ENCODE measurements around the gene KAT8. TPM values are rescaled to one million over a fixed set of nuclear protein-coding genes. Genes with fewer than 3 reads are reported as not detected.
A peak's percentile ranks its signal among the peaks of the same experiment; 100 is the strongest.

Gene KAT8
- total RNA-seq, 1 donor = 31.8 TPM

DNA sequence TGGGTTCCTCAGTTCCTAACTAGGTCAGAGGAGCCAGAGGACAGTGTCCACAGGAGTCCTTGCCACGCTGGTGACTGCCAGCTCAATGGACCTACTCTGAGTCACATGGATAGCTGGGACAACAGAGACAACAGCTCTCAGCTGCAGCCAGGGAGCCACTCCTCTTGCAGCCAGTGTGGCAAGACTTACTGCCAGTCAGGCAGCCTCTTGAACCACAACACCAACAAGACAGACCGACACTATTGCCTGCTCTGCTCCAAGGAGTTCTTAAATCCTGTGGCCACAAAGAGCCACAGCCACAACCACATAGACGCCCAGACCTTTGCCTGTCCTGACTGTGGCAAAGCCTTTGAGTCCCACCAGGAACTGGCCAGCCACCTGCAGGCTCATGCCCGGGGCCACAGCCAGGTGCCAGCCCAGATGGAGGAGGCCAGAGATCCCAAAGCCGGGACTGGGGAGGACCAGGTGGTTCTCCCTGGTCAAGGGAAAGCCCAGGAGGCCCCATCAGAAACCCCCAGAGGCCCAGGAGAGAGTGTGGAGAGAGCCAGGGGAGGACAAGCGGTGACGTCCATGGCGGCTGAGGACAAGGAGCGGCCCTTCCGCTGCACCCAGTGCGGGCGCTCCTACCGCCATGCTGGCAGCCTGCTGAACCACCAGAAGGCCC, 36.6 kb upstream of the KAT8 start:
- Histone ChIP-seq H3K36me3 (ENCODE audit: insufficient read depth, low read length) (peaks cover 45% of the 10 kb centered on the region), H4K20me1 (ENCODE audit: insufficient read depth, low read length) (peaks cover 2% of the 10 kb centered on the region), H2AFZ (ENCODE audit: low read length) (no peak overlapping the region), H3K4me2 (ENCODE audit: insufficient read depth, low read length) (no peak overlapping the region), H3K9me3 (ENCODE audit: low read depth, low read length) (no peaks in the 10 kb centered on the region), H3K4me3 (ENCODE audit: insufficient read depth, low read length) (no peak overlapping the region), H3K79me2 (ENCODE audit: insufficient read depth, low read length) (peaks cover 65% of the 10 kb centered on the region), H3K27me3 (ENCODE audit: insufficient read depth, low read length) (no peaks in the 10 kb centered on the region), H3K27ac (ENCODE audit: low read depth, low read length) (no peak overlapping the region), H3K4me1 (ENCODE audit: insufficient read depth, low read length) (no peaks in the 10 kb centered on the region)
- peak; percentile 52 for DNase-seq (ENCODE audit: insufficient read length, low spot score, missing footprints)
- TF ChIP-seq, protein P1, sequence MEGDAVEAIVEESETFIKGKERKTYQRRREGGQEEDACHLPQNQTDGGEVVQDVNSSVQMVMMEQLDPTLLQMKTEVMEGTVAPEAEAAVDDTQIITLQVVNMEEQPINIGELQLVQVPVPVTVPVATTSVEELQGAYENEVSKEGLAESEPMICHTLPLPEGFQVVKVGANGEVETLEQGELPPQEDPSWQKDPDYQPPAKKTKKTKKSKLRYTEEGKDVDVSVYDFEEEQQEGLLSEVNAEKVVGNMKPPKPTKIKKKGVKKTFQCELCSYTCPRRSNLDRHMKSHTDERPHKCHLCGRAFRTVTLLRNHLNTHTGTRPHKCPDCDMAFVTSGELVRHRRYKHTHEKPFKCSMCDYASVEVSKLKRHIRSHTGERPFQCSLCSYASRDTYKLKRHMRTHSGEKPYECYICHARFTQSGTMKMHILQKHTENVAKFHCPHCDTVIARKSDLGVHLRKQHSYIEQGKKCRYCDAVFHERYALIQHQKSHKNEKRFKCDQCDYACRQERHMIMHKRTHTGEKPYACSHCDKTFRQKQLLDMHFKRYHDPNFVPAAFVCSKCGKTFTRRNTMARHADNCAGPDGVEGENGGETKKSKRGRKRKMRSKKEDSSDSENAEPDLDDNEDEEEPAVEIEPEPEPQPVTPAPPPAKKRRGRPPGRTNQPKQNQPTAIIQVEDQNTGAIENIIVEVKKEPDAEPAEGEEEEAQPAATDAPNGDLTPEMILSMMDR (IDR thresholded peaks at IDR 0.05; ENCODE audit: extremely low read depth, low read depth, low read length) = no peak

DNA sequence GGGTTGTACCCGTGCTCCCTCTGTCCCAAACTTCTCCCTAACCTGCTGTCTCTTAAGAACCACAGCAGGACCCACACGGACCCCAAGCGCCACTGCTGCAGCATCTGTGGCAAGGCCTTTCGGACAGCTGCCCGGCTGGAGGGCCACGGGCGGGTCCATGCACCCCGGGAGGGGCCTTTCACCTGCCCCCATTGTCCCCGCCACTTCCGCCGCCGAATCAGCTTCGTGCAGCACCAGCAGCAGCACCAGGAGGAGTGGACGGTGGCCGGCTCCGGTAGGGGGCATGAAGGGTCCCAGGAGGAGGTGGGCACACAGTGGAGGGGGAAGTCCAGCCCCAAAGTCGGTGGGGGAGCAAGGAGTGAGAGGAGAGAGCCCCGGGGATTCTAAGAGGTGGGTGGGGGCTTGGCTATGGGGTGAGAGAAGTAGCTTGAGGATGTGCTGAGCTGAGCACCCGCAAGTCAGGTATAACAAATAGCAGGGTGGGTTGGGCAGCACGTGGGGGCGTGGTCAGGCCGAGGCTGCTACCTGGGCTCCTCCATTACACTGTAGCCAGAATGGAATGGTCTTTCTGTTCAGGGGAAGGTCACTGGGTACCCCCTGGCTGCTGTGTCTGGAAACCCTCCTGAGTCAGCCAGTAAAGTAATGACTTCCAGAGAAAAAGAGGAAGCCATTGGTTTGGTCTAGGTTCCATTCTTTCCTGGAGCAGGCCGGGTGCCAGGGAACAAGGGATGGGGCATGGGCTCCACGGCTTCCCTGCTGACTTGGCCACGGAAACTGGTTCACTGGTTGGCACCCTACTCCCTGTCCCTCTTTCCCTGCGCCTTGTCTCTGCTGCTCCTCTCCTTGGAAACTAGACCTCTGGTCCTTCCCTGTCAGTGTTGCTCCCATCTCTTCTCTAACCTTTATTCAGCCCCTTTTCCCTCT, 35.8 kb upstream of the KAT8 start:
- Histone ChIP-seq H3K27me3 (ENCODE audit: insufficient read depth, low read length) (no peaks in the 10 kb centered on the region), H3K27ac (ENCODE audit: low read depth, low read length) (no peak overlapping the region), H3K4me1 (ENCODE audit: insufficient read depth, low read length) (no peaks in the 10 kb centered on the region), H3K4me2 (ENCODE audit: insufficient read depth, low read length) (no peak overlapping the region), H4K20me1 (ENCODE audit: insufficient read depth, low read length) (peaks cover 2% of the 10 kb centered on the region), H2AFZ (ENCODE audit: low read length) (no peak overlapping the region), H3K9me3 (ENCODE audit: low read depth, low read length) (no peaks in the 10 kb centered on the region), H3K36me3 (ENCODE audit: insufficient read depth, low read length) (peaks cover 40% of the 10 kb centered on the region), H3K4me3 (ENCODE audit: insufficient read depth, low read length) (no peak overlapping the region), H3K79me2 (ENCODE audit: insufficient read depth, low read length) (peaks cover 57% of the 10 kb centered on the region)
- DNase-seq (ENCODE audit: insufficient read length, low spot score, missing footprints) = peak; percentile 72
- TF ChIP-seq, protein P1 (IDR thresholded peaks at IDR 0.05; ENCODE audit: extremely low read depth, low read depth, low read length) = no peak

DNA sequence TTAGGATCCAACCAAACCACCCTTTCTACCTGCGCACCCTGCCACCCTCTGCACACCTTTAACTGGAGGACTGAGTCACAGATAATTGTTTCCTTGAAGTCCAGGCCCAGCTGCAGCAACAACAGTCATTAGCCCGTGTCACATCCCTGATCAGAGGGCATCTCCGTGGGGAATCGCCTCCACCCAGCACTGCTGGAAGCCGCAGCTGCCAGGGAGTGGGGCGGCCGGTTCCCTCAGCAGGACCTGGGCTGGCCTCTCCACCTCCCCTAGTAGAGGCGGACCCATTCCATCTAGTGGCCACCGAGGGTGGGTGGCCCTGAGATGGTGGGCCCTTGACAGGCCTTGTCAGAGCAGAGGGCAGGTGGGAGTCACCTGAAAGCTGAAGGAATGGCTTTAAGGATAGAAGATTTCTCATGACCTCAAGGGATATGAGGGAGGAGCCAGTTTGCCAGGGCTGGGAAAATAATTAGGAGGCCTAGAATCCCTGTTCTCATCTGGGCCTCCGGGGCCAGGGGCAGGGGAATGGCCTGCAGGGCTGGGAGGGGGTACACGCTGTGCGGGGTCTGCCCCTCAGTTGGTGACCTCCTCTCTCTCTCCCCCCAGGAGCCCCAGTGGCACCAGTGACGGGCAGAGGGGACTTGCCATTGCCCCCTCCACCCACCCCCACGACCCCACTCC, 35.0 kb upstream of the KAT8 start:
- Histone ChIP-seq H2AFZ (ENCODE audit: low read length) (no peak overlapping the region), H3K79me2 (ENCODE audit: insufficient read depth, low read length) (peaks cover 48% of the 10 kb centered on the region), H3K36me3 (ENCODE audit: insufficient read depth, low read length) (peaks cover 32% of the 10 kb centered on the region)

More for the DNA sequence above, 35.0 kb upstream of the KAT8 start:
- Histone ChIP-seq H3K4me1 (ENCODE audit: insufficient read depth, low read length) (no peaks in the 10 kb centered on the region), H3K27ac (ENCODE audit: low read depth, low read length) (no peak overlapping the region), H3K27me3 (ENCODE audit: insufficient read depth, low read length) (no peaks in the 10 kb centered on the region), H3K4me2 (ENCODE audit: insufficient read depth, low read length) (no peak overlapping the region), H3K4me3 (ENCODE audit: insufficient read depth, low read length) (no peak overlapping the region), H3K9me3 (ENCODE audit: low read depth, low read length) (no peaks in the 10 kb centered on the region), H4K20me1 (ENCODE audit: insufficient read depth, low read length) (no peaks in the 10 kb centered on the region)
- DNase-seq (ENCODE audit: insufficient read length, low spot score, missing footprints) = peak; percentile 61
- TF ChIP-seq, protein P1 (IDR thresholded peaks at IDR 0.05; ENCODE audit: extremely low read depth, low read depth, low read length) = no peak

Measured in osteoblast (primary cell).